GM18868 (cell line): ENCODE results near the gene PHF12.
"Not testable (repeated sequence)": the region's sequence is repeated elsewhere in the genome, so short reads cannot be mapped to it uniquely, and the experiment has no call there.

Source experiments
- ATAC-seq: cut with Tn5 transposase; IDR thresholded peaks from one replicate; pipeline ENCODE4 v1.9.1; 2021; ENCODE audit warnings: mild to moderate bottlenecking, moderate library complexity; ENCODE audit not compliant: unreplicated experiment

Gene PHF12

GRCh38 chr17:28937044-28937729 lies 14.1 kb downstream of the PHF12 start:
- no peak for ATAC-seq

- no peak for ATAC-seq
Measured at GRCh38 chr17:28935744-28936460, 15.4 kb downstream of the PHF12 start.

- not testable (repeated sequence) for ATAC-seq
Measured at GRCh38 chr17:28934508-28934907, 16.8 kb downstream of the PHF12 start.

GRCh38 chr17:28929787-28930186 lies 21.5 kb downstream of the PHF12 start:
- no peak for ATAC-seq

- ATAC-seq = no peak
Measured at GRCh38 chr17:28928061-28928460, 23.3 kb downstream of the PHF12 start.

GRCh38 chr17:28926786-28927185 lies 24.5 kb downstream of the PHF12 start:
- no peak for ATAC-seq

GRCh38 chr17:28926366-28926765 lies 25.0 kb downstream of the PHF12 start:
- no peak for ATAC-seq

- no peak for ATAC-seq
Measured at GRCh38 chr17:28925912-28926365, 25.4 kb downstream of the PHF12 start.

- no peak for ATAC-seq
Measured at GRCh38 chr17:28920201-28920600, 31.1 kb downstream of the PHF12 start.

- no peak for ATAC-seq
Measured at GRCh38 chr17:28918295-28918694, 33.0 kb downstream of the PHF12 start.

GRCh38 chr17:28917465-28917864 lies 33.9 kb downstream of the PHF12 start:
- ATAC-seq = no peak

- no peak for ATAC-seq
Measured at GRCh38 chr17:28917029-28917428, 34.3 kb downstream of the PHF12 start.

GRCh38 chr17:28916302-28916934 lies 34.9 kb downstream of the PHF12 start:
- no peak for ATAC-seq

GRCh38 chr17:28912938-28913333 lies 38.4 kb downstream of the PHF12 start:
- no peak for ATAC-seq

- ATAC-seq = no peak
Measured at GRCh38 chr17:28912281-28912937, 38.9 kb downstream of the PHF12 start.

- ATAC-seq = no peak
Measured at GRCh38 chr17:28911411-28912045, 39.8 kb downstream of the PHF12 start.

- no peak for ATAC-seq
Measured at GRCh38 chr17:28910534-28910933, 40.8 kb downstream of the PHF12 start.

GRCh38 chr17:28908640-28909167 lies 42.6 kb downstream of the PHF12 start:
- ATAC-seq = no peak

GRCh38 chr17:28907709-28908475 lies 43.4 kb downstream of the PHF12 start:
- ATAC-seq = no peak
